ENCODE data around the gene ACP7. TPM values are rescaled to one million over a fixed set of nuclear protein-coding genes. Genes with fewer than 3 reads are reported as not detected.
"Not testable (repeated sequence)": the region's sequence is repeated elsewhere in the genome, so short reads cannot be mapped to it uniquely, and the experiment has no call there.

The ACP7 gene
- total RNA-seq, 2 donors from 2014 or later: not detected

- TF ChIP-seq CTCF (IDR thresholded peaks at IDR 0.05): no peak
- Histone ChIP-seq H3K4me3 (no peak overlapping the region), H3K4me1 (ENCODE audit: control insufficient read depth in 1 of 2, low read depth in 2 of 2) (no peaks in the 10 kb centered on the region), H3K27ac (no peak overlapping the region), H3K9me3 (no peaks in the 10 kb centered on the region), H3K36me3 (no peaks in the 10 kb centered on the region), H3K27me3 (replicated peaks; ENCODE audit: insufficient read depth) (no peaks in the 10 kb centered on the region)
- ATAC-seq (ENCODE audit: insufficient number of reproducible peaks, low FRiP score, low read depth) (no peak), DNase-seq (ENCODE audit: low spot score) (no peak)
Observed at GRCh38 chr19:39090881-39091280, 6.7 kb downstream of the ACP7 start.

- not testable (repeated sequence) for H3K27ac ChIP-seq; H3K4me3 ChIP-seq; H3K9me3 ChIP-seq; H3K36me3 ChIP-seq; H3K4me1 ChIP-seq (ENCODE audit: control insufficient read depth in 1 of 2, low read depth in 2 of 2); ATAC-seq (ENCODE audit: insufficient number of reproducible peaks, low FRiP score, low read depth); H3K27me3 ChIP-seq (replicated peaks; ENCODE audit: insufficient read depth); DNase-seq (ENCODE audit: low spot score)
Observed at GRCh38 chr19:39095799-39096540, 11.8 kb downstream of the ACP7 start.

- no peaks in the 10 kb centered on the region for H3K4me1 ChIP-seq (ENCODE audit: control insufficient read depth in 1 of 2, low read depth in 2 of 2)
- H3K36me3 ChIP-seq: no peaks in the 10 kb centered on the region
- DNase-seq (ENCODE audit: low spot score): no peak
- no peak for TF ChIP-seq CTCF (IDR thresholded peaks at IDR 0.05)
- no peaks in the 10 kb centered on the region for H3K9me3 ChIP-seq
- H3K27ac ChIP-seq: no peak overlapping the region
- no peaks in the 10 kb centered on the region for H3K27me3 ChIP-seq (replicated peaks; ENCODE audit: insufficient read depth)
- no peak for ATAC-seq (ENCODE audit: insufficient number of reproducible peaks, low FRiP score, low read depth)
- H3K4me3 ChIP-seq: no peak overlapping the region
Observed at GRCh38 chr19:39097299-39097698, 13.1 kb downstream of the ACP7 start.

GRCh38 chr19:39097721-39098120, 13.6 kb downstream of the ACP7 start:
- DNase-seq (ENCODE audit: low spot score): no peak
- H3K27me3 ChIP-seq (replicated peaks; ENCODE audit: insufficient read depth): no peaks in the 10 kb centered on the region
- no peak for TF ChIP-seq CTCF (IDR thresholded peaks at IDR 0.05)
- no peak overlapping the region for H3K27ac ChIP-seq
- no peak overlapping the region for H3K4me3 ChIP-seq
- no peaks in the 10 kb centered on the region for H3K4me1 ChIP-seq (ENCODE audit: control insufficient read depth in 1 of 2, low read depth in 2 of 2)
- ATAC-seq (ENCODE audit: insufficient number of reproducible peaks, low FRiP score, low read depth): no peak
- H3K9me3 ChIP-seq: no peaks in the 10 kb centered on the region
- no peaks in the 10 kb centered on the region for H3K36me3 ChIP-seq

- ATAC-seq (ENCODE audit: insufficient number of reproducible peaks, low FRiP score, low read depth): no peak
- H3K27me3 ChIP-seq (replicated peaks; ENCODE audit: insufficient read depth): no peaks in the 10 kb centered on the region
- H3K9me3 ChIP-seq: no peaks in the 10 kb centered on the region
- H3K4me1 ChIP-seq (ENCODE audit: control insufficient read depth in 1 of 2, low read depth in 2 of 2): no peaks in the 10 kb centered on the region
- H3K4me3 ChIP-seq: no peak overlapping the region
- no peak overlapping the region for H3K27ac ChIP-seq
- DNase-seq (ENCODE audit: low spot score): no peak
- TF ChIP-seq CTCF (IDR thresholded peaks at IDR 0.05): no peak
- no peaks in the 10 kb centered on the region for H3K36me3 ChIP-seq
Observed at GRCh38 chr19:39098365-39099269, 14.4 kb downstream of the ACP7 start.
